ENCODE data around the gene HSF5.
"Not testable (repeated sequence)": the region's sequence is repeated elsewhere in the genome, so short reads cannot be mapped to it uniquely, and the experiment has no call there.

The HSF5 gene

DNA sequence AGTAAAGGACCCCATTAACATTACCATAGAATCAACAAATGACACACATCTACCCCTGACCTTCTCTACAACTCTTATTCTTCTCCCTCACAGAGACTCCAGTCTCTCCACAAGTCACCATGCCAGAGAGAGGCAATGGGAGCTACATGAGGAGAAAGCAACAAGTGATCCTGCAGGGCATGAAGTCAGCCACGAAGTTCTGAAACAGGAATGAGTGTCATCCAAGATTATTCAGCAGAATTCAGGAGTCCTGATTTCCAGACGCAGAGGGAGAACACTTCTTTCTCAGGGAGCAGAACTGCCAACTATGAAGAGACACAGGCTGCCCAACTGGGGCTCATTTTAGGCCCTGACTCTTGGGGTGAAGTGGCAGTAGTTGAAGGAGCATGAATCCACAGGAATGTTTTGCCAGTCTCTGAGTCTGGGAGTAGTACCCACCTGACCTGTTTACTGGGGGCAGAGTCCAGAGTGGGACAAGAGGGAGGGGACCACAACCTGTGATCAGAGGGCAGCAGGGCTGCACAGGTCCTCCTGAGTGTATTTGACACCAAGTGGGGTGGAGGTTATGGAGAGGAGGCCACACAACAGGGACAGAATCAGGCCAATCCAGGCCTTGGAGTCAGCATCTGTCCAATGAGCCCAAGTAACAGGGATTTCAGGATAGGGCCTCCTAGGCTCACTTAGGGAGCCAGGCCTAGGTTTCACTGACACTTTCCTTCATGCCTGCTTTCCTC is 28.6 kb upstream of the HSF5 start:
- DNase-seq: no peak

GRCh38 chr17:58515286-58515685 is 27.1 kb upstream of the HSF5 start:
- DNase-seq: no peak

- DNase-seq: no peak
These were observed 26.6 kb upstream of the HSF5 start for GRCh38 chr17:58514770-58515157.

- peak; percentile 85 for DNase-seq
These were observed 26.0 kb upstream of the HSF5 start, which contains the start of gene MTMR4 for GRCh38 chr17:58513965-58514769. MTMR4 (minus strand) TSS chr17:58514638; CDS start chr17:58514407, 231 bp downstream.

GRCh38 chr17:58513267-58513964 is 25.2 kb upstream of the HSF5 start:
- peak; percentile 44 for DNase-seq

DNA sequence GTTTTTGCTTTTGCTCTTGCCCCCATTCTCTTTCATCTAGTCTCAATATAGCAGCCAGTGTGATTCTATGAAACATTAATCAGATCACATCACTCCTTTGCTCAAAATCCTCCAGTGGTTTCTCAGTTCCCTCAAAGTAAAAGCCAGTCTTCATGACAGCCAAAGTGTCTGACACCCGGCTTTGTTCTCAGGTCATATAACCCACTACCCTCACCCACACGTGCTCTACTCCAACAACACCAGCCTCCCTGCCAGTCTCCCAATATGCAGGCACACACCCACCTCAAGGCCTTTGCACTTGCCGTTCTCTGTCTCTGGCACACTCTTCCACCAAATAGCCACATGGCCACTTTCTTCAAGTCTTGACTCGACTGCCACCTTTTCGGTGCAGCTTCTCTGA is 21.9 kb upstream of the HSF5 start:
- no peak for DNase-seq

DNA sequence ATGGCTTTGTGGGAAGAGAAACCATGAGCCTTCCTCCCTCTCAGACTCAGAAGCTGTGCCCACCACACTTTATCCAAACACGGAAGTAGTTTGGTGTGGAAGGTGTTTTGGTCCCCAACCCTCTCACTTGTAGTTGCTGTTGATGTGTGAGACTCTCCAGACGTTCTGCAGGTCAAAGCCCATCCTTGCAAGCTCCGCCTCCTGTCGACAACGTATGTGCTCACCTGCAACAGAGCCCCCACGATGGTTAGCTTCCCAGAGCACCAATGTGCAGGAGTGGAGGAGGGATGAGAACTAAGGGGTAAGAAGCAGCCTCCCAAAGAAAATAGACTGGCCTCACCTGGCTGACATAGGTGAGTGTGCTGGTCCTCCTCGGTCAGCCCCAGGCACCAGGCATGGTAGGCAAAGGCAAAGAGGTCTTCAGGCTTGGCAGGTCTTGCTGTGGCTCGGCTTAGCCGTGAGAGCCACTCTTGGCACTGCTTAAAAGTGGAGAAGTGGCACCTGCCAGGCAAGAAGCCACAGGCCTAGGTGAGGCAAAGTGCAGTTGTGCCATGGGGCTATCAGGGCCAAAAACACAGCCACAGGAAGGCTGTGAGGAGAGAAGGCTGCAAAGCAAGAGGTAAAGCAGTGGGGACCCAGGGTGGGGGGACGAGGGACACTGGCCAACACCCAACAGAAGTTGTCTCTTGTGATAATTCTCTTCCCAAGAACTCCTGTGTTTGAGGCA is 20.3 kb upstream of the HSF5 start:
- DNase-seq: no peak

GRCh38 chr17:58507123-58507634 is 19.0 kb upstream of the HSF5 start:
- no peak for DNase-seq

DNA sequence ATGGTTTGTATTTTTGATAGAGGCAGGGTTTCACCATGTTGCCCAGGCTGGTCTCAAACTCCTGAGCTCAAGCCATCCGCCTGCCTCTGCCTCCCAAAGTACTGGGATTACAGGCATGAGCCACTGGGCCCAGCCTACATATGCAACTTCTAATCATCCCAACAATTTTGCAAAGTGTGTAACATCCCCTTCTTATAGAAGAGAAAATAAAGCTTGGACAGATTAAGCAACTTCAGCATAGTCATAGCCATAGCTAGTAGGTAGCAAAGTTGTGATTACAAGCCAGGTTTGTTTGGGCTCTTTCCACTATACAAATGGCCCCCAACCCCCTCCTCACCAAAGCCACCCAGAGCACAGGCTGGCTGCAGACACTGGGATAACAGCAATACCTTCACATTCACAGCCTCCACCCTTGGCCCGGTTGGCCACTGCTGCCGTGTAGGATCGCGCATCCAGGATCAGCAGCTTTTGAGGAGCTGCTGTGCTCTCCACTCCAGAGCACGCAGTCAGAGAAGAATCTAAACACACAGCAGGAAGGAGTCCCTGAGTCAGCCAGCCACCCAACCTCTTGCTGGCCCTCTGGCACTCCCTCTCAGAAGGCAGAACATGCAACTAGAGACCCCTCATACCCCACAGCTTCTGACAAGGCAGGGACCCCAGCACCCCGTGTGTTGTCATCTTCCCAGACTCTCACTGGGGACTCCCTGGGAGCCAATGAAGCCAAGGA is 18.3 kb upstream of the HSF5 start:
- DNase-seq: no peak

- DNase-seq: no peak
These were observed 16.7 kb upstream of the HSF5 start for GRCh38 chr17:58504826-58505351.

GRCh38 chr17:58503866-58504265 is 15.7 kb upstream of the HSF5 start:
- DNase-seq: no peak

DNA sequence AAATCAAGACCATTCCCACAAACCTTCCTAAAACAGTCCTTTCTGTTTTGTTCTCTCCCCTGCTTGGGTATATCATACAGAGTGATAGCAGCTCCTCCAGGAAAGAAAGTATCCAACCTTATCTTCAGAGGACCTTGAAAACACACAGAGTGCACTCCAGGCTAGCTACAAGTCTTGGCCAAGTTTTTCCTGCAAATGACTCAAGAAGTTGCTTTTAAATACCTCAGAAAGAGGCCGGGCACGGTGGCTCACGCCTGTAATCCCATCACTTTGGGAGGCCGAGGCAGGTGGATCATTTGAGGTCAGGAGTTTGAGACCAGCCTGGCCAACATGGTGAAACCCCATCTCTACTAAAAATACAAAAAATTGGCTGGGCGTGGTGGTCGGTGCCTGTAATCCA is 14.9 kb upstream of the HSF5 start:
- not testable (repeated sequence) for DNase-seq

GRCh38 chr17:58501451-58501850 is 13.2 kb upstream of the HSF5 start:
- DNase-seq: no peak

DNA sequence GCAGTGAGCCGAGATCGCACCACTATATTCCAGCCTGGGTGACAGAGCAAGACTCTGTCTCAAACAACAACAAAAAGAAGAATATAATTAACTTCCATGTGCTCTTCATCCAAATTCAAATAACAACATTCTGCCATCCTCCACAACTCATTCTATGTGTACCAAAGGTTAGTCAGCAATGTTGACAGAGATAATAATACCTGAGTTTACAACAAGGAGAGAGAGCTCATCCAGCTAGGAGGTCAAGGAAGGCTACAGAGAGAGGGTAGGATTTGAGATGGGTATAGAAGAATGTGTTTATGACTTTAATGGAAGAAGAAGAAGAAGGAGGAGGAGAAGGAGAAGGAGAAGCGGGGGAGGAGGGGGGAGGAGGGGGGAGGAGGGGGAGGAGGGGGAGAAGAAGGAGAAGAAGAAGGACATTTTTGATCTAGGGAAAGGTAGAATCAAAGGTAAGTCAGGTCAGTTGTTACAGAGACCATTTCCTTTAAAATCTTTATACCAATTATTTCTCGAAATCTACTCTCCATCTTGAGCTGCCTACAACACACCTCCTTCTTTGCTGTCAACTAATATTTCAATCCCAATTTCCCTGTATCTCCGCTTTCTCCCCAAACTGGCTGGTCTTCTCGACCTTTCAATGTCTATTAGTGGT is 10.1 kb upstream of the HSF5 start:
- DNase-seq: no peak

- DNase-seq: no peak
These were observed 5.3 kb upstream of the HSF5 start for GRCh38 chr17:58493506-58493905.

DNA sequence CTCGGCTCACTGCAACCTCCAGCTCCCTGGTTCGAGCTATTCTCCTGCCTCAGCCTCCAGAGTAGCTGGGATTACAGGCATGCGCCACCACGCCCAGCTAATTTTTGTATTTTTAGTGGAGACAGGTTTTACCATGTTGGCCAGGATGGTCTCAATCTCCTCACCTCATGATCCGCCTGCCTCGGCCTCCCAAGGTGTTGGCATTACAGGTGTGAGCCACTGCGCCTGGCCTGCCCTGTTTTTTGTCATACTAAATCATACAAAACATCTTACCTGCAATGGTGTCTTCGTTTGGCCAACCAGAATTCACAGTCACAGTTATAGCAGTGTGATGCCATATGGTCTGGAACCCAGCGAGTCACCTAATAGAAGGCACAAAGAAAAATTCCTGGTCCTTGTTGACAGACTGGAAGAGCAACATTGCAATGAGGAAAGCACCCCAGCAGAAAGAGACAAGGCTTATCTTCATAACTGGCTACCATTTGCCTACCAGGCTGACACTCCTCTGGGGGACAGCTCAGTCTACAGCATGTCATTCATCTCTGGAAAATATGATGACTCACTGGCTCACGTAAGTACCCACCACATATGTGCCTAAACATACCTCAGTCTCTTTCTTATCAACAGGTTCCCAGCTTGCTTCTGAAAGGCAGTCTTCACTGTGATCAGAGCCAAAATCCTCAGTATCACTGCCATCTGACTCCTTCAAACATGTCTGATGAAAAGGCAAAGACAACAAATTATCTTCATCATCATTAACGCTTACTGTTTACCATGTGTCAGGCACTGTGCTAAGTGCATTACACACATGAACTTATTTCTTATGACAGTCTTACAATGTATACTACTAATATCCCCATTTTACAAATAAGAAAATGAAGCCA is 4.3 kb upstream of the HSF5 start:
- peak; percentile 39 for DNase-seq

- no peak for DNase-seq
These were observed 3.4 kb upstream of the HSF5 start for GRCh38 chr17:58491510-58492045.

GRCh38 chr17:58488428-58488890 is 251 bp upstream of the HSF5 start:
- DNase-seq: no peak

- DNase-seq: no peak
These were observed 3.6 kb downstream of the HSF5 start for GRCh38 chr17:58484600-58484999.

DNA sequence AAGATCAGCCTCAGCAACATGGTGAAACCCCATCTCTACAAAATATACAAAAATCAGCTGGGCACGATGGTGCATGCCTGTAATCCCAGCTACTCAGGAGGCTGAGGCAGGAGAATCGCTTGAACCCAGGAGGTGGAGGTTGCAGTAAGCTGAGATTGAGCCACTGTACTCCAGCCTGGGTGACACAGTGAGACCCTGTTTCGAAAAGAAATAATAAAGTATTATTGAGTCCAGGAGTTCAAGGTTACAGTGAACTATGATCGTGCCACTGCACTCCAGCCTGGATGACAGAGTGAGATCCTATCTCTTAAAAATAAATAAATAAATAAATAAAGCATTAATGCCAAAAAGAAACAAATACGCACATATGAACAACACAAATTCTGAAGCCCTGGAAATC is 6.4 kb downstream of the HSF5 start:
- DNase-seq: not testable (repeated sequence)
